Fibroblast of mammary gland (primary cell): ENCODE measurements around the gene SRSF10.

ENCODE experiments used
- DNase-seq: peaks from one replicate; pipeline ENCODE4 v3.0.0-alpha.2; 2010; ENCODE audit warnings: low read depth
- H3K4me3 ChIP-seq: 2 replicates; pipeline ENCODE4 v1.5.1; 2011; ENCODE audit warnings: low read depth, mild to moderate bottlenecking, low read length, moderate library complexity; ENCODE audit not compliant: control insufficient read depth
- CTCF ChIP-seq: conservative IDR thresholded peaks from 2 replicates; pipeline ENCODE4 v1.5.1; 2011; ENCODE audit warnings: low read depth, low read length, inconsistent platforms; ENCODE audit not compliant: control insufficient read depth, insufficient read depth

The SRSF10 gene

GRCh38 chr1:23979881-23980727 is at the start of gene SRSF10:
TSS of gene SRSF10 (minus strand) at chr1:23980327. CDS start at chr1:23980255, 72 bp downstream.
- TF ChIP-seq CTCF = no peak
- peak within 1 kb of the TSS; percentile 93 for H3K4me3 ChIP-seq
- DNase-seq = peak; percentile 98

GRCh38 chr1:24027838-24028468 is 47.8 kb upstream of the SRSF10 start:
- DNase-seq = peak; percentile 72
- no peak overlapping the region for H3K4me3 ChIP-seq
- TF ChIP-seq CTCF = peak; percentile 76

GRCh38 chr1:24022581-24023361 is 42.6 kb upstream of the SRSF10 start:
- TF ChIP-seq CTCF = no peak
- no peak overlapping the region for H3K4me3 ChIP-seq
- DNase-seq = peak; percentile 86

- DNase-seq = no peak
- TF ChIP-seq CTCF = no peak
- H3K4me3 ChIP-seq = no peak overlapping the region
These were observed 41.5 kb upstream of the SRSF10 start for GRCh38 chr1:24021403-24022266.

GRCh38 chr1:24020470-24020869 is 40.3 kb upstream of the SRSF10 start:
- no peak overlapping the region for H3K4me3 ChIP-seq
- TF ChIP-seq CTCF = no peak
- DNase-seq = no peak

GRCh38 chr1:24020025-24020424 is 39.9 kb upstream of the SRSF10 start:
- no peak for TF ChIP-seq CTCF
- peak; percentile 66 for DNase-seq
- H3K4me3 ChIP-seq = no peak overlapping the region
